SK-N-SH (cell line): ENCODE results near the gene CACNA1D. TPM values are rescaled to one million over a fixed set of nuclear protein-coding genes. Genes with fewer than 3 reads are reported as not detected.

ENCODE experiments used
- CTCF ChIA-PET: fragments of 300-600, 350-600 bp; formaldehyde crosslinking; extraction: SDS; loops from one replicate; lab custom pipeline; 2021; lab: Yijun Ruan, JAX
- POLR2A ChIA-PET: fragments of 350-600 bp; sonication (Branson Sonifier 250); formaldehyde crosslinking; extraction: SDS; loops from one replicate; lab custom pipeline; 2020; ENCODE audit warnings: antibody characterized with exemption, inconsistent platforms; lab: Yijun Ruan, JAX
- DNase-seq: peaks from one replicate; pipeline ENCODE4 v3.0.0; 2012
- H2AFZ ChIP-seq: fragments of 200-600 bp; sonication (generic); 2 replicates; pipeline ENCODE4 v1.8.1; 2016; ENCODE audit warnings: antibody characterized with exemption, mild to moderate bottlenecking, low read depth
- H3F3A ChIP-seq: fragments of 200-600 bp; sonication (generic); replicated peaks from 2 replicates; pipeline ENCODE3; 2016; ENCODE audit warnings: antibody characterized with exemption, mild to moderate bottlenecking; ENCODE audit not compliant: insufficient read depth
- H3K27ac ChIP-seq, 2 experiments: fragments of 200-500 bp in 1 of 2; fragments of 200-600 bp in 1 of 2; sonication (Bioruptor generic) in 1 of 2; sonication (generic), shearing (Covaris generic) in 1 of 2; 2 replicates each; pipeline versions ENCODE4 v1.5.1 to v1.6.1; 2014 to 2016; ENCODE audit warnings: low read depth in 2 of 2, inconsistent platforms in 1 of 2, low read length in 1 of 2, mild to moderate bottlenecking in 1 of 2, mixed read lengths in 1 of 2
- H3K27me3 ChIP-seq: fragments of 200-600 bp; sonication (generic), shearing (Covaris generic); 2 replicates; pipeline ENCODE4 v1.6.1; 2016; ENCODE audit warnings: mixed run types; ENCODE audit not compliant: insufficient read depth
- H3K36me3 ChIP-seq, 2 experiments: fragments of 200-500 bp in 1 of 2; fragments of 200-600 bp in 1 of 2; sonication (Bioruptor generic) in 1 of 2; sonication (generic) in 1 of 2; replicated peaks in 1 of 2; 2 replicates each; pipeline versions ENCODE3 to v1.5.1; 2014 to 2016; ENCODE audit warnings: low read length in 1 of 2, mild to moderate bottlenecking in 1 of 2; ENCODE audit not compliant: insufficient read depth in 2 of 2, control insufficient read depth in 1 of 2
- H3K4me1 ChIP-seq, 2 experiments: fragments of 200-500 bp in 1 of 2; fragments of 200-600 bp in 1 of 2; sonication (Bioruptor generic) in 1 of 2; sonication (generic), shearing (Covaris generic) in 1 of 2; 2 replicates each; pipeline versions ENCODE4 v1.5.1 to v1.6.1; 2014 to 2016; ENCODE audit warnings: low read depth in 1 of 2, low read length in 1 of 2, mixed run types in 1 of 2; ENCODE audit not compliant: insufficient read depth in 2 of 2, control insufficient read depth in 1 of 2
- H3K4me2 ChIP-seq: fragments of 200-600 bp; sonication (generic), shearing (Covaris generic); 2 replicates; pipeline ENCODE4 v1.6.1; 2017; ENCODE audit warnings: mixed run types
- H3K4me3 ChIP-seq, 2 experiments: fragments of 200-500 bp in 1 of 2; fragments of 200-600 bp in 1 of 2; sonication (Bioruptor generic) in 1 of 2; sonication (generic), shearing (Covaris generic) in 1 of 2; 2 replicates each; pipeline versions ENCODE4 v1.5.1 to v1.8.1; 2014 to 2016; ENCODE audit warnings: low read depth in 2 of 2, inconsistent platforms in 1 of 2, low read length in 1 of 2, mild to moderate bottlenecking in 1 of 2, mixed read lengths in 1 of 2, moderate library complexity in 1 of 2
- H3K79me2 ChIP-seq: fragments of 200-600 bp; sonication (generic); 2 replicates; pipeline ENCODE4 v1.8.1; 2017; ENCODE audit warnings: mild to moderate bottlenecking; ENCODE audit not compliant: insufficient read depth
- H3K9ac ChIP-seq: fragments of 200-600 bp; sonication (generic); 2 replicates; pipeline ENCODE4 v1.6.1; 2017; ENCODE audit warnings: mixed run types
- H3K9me2 ChIP-seq: fragments of 200-600 bp; sonication (generic); 2 replicates; pipeline ENCODE4 v1.6.1; 2017; ENCODE audit warnings: mixed run types
- H3K9me3 ChIP-seq: fragments of 200-600 bp; sonication (generic); 2 replicates; pipeline ENCODE4 v1.6.1; 2017; ENCODE audit warnings: mixed run types, mild to moderate bottlenecking, moderate library complexity
- H4K20me1 ChIP-seq: fragments of 200-600 bp; sonication (generic); 2 replicates; pipeline ENCODE4 v1.6.1; 2017; ENCODE audit warnings: mild to moderate bottlenecking, mixed run types; ENCODE audit not compliant: insufficient read depth
- CHD2 ChIP-seq: fragments of 150-350 bp; IDR thresholded peaks from 2 replicates; pipeline ENCODE4 v1.6.1; 2018; ENCODE audit warnings: low read length; ENCODE audit not compliant: partially characterized antibody
- ELF1 ChIP-seq: IDR thresholded peaks from 2 replicates; pipeline ENCODE4 v1.4.0; 2012
- FOXJ3 ChIP-seq: sonication (generic); formaldehyde crosslinking; IDR thresholded peaks from 2 replicates; pipeline ENCODE4 v1.5.1; 2020; ENCODE audit warnings: mild to moderate bottlenecking, missing genetic modification reagents
- FOXM1 ChIP-seq: IDR thresholded peaks from 2 replicates; pipeline ENCODE4 v1.4.0; 2012; ENCODE audit warnings: low read depth, mild to moderate bottlenecking
- GATA2 ChIP-seq: sonication (generic); formaldehyde crosslinking; IDR thresholded peaks from 2 replicates; pipeline ENCODE4 v1.5.0; 2020; ENCODE audit warnings: mild to moderate bottlenecking, missing genetic modification reagents
- JUND ChIP-seq: IDR thresholded peaks from 2 replicates; pipeline ENCODE4 v1.4.0; 2012
- RAD21 ChIP-seq: IDR thresholded peaks from 2 replicates; pipeline ENCODE4 v1.6.1; 2012; ENCODE audit warnings: mild to moderate bottlenecking, low read length
- RFX5 ChIP-seq: IDR thresholded peaks from 2 replicates; pipeline ENCODE4 v1.6.1; 2012; ENCODE audit warnings: mild to moderate bottlenecking, improper control_type of control experiment, low read length
- TCF12 ChIP-seq: IDR thresholded peaks from 2 replicates; pipeline ENCODE4 v1.4.0; 2012
- TEAD4 ChIP-seq: IDR thresholded peaks from 2 replicates; pipeline ENCODE4 v1.4.0; 2012; ENCODE audit warnings: mild to moderate bottlenecking, borderline replicate concordance; ENCODE audit not compliant: insufficient read depth
- USF1 ChIP-seq: IDR thresholded peaks from 2 replicates; pipeline ENCODE4 v1.4.0; 2012; ENCODE audit warnings: low read depth, borderline replicate concordance
- WGBS: methylation state at CpG from one replicate; pipeline ENCODE4 v1.1.6; 2017; ENCODE audit warnings: low lambda C conversion rate; 5-methylcytosine and 5-hydroxymethylcytosine counted together
- polyA plus RNA-seq, 3 experiments: library from polyadenylated mRNA; depleted of rRNA; stranded (reverse); fragments of >200 nt; gene quantifications; 2 replicates each; pipeline ENCODE4 v1.2.3, GENCODE V29; 2012
- TF ChIP-seq, protein P1 (sequence below): IDR thresholded peaks from 2 replicates; pipeline ENCODE4 v1.6.1; 2012; ENCODE audit warnings: mild to moderate bottlenecking, low read depth, low read length, moderate library complexity

Gene CACNA1D
- polyA plus RNA-seq, 1 of the 3 experiments (the other 2 are of a cell fraction) = 0.12 TPM

- WGBS = 77% methylated on average over 12 of the region's 14 CpGs
These were observed 209.4 kb downstream of the CACNA1D start for GRCh38 chr3:53703630-53704362.

DNA sequence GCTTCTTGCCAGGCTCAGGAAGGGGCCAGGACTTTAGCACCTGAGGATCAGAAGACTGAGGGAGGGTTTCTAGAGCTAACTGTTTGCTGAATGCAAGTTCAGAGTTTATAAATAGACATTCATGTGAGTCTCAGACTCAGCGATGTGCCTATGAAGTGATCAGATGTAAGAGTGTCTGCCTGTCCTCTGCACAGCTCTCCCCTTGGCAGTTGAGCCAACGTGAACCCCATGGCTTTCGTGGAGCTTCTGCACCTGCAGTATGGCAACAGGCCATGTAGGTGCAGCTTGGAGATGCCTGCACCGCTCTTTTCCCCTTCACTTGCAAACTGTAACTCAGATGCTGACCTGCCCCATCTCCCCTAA lies 209.9 kb downstream of the CACNA1D start:
- no peak overlapping the region for H3K4me3 ChIP-seq
- DNase-seq = no peak
- no peak overlapping the region for H3K27ac ChIP-seq
- TF ChIP-seq USF1 = no peak
- no peak for TF ChIP-seq GATA2
- TF ChIP-seq ELF1 = no peak
- no peak for TF ChIP-seq RAD21
- TF ChIP-seq, all 33 proteins: peak for 0
- WGBS = 82% methylated on average over 2 of the region's 4 CpGs
- peaks cover 0 to 32% of the 10 kb centered on the region in 2 experiments; a peak in 1 of 4 replicates for H3K4me1 ChIP-seq
- H3K27me3 ChIP-seq = no peaks in the 10 kb centered on the region; the same call in none of the 2 replicates
- no peaks in the 10 kb centered on the region for H3F3A ChIP-seq
- CTCF ChIA-PET = interaction anchor here (0.7 to 9.0 kb wide), 4 partner anchors 13 to 330 kb away, joined by 3 to 149 read pairs (median 4); no protein-coding TSS in a partner anchor
- H3K79me2 ChIP-seq = no peaks in the 10 kb centered on the region
- H3K9ac ChIP-seq = no peak overlapping the region
- H3K4me2 ChIP-seq = no peak overlapping the region
- no peaks in the 10 kb centered on the region for H3K9me3 ChIP-seq
- no peaks in the 10 kb centered on the region for H3K9me2 ChIP-seq
- no peaks in the 10 kb centered on the region for H3K36me3 ChIP-seq
- no peak overlapping the region for H2AFZ ChIP-seq
- POLR2A ChIA-PET = interaction anchor here (1.0 kb wide), 1 partner anchor 17 kb away, joined by 3 read pairs; no protein-coding TSS in a partner anchor
- H4K20me1 ChIP-seq = no peaks in the 10 kb centered on the region

More at GRCh38 chr3:53703630-53704362, 209.4 kb downstream of the CACNA1D start:
- no peak overlapping the region for H3K9ac ChIP-seq
- no peaks in the 10 kb centered on the region for H4K20me1 ChIP-seq
- H3K27ac ChIP-seq = no peak overlapping the region
- no peak for DNase-seq
- no peaks in the 10 kb centered on the region for H3K36me3 ChIP-seq
- H3K27me3 ChIP-seq = no peaks in the 10 kb centered on the region; the same call in 1 of the 2 replicates
- POLR2A ChIA-PET = no interaction called here
- no peaks in the 10 kb centered on the region for H3F3A ChIP-seq
- H3K4me2 ChIP-seq = no peak overlapping the region
- no peaks in the 10 kb centered on the region for H3K79me2 ChIP-seq
- H3K4me3 ChIP-seq = no peak overlapping the region
- H3K9me3 ChIP-seq = no peaks in the 10 kb centered on the region
- no peaks in the 10 kb centered on the region for H3K9me2 ChIP-seq
- no peak overlapping the region for H2AFZ ChIP-seq
- CTCF ChIA-PET = interaction anchor here (0.7 to 9.0 kb wide), 4 partner anchors 12 to 329 kb away, joined by 3 to 149 read pairs (median 4); no protein-coding TSS in a partner anchor
- H3K4me1 ChIP-seq = peaks cover 0 to 27% of the 10 kb centered on the region in 2 experiments; a peak in 1 of 4 replicates
- TF ChIP-seq JUND (no peak), GATA2 (no peak), TCF12 (no peak), RAD21 (peak; percentile 23; the same call in 1 of the 2 replicates), RFX5 (no peak)

DNA sequence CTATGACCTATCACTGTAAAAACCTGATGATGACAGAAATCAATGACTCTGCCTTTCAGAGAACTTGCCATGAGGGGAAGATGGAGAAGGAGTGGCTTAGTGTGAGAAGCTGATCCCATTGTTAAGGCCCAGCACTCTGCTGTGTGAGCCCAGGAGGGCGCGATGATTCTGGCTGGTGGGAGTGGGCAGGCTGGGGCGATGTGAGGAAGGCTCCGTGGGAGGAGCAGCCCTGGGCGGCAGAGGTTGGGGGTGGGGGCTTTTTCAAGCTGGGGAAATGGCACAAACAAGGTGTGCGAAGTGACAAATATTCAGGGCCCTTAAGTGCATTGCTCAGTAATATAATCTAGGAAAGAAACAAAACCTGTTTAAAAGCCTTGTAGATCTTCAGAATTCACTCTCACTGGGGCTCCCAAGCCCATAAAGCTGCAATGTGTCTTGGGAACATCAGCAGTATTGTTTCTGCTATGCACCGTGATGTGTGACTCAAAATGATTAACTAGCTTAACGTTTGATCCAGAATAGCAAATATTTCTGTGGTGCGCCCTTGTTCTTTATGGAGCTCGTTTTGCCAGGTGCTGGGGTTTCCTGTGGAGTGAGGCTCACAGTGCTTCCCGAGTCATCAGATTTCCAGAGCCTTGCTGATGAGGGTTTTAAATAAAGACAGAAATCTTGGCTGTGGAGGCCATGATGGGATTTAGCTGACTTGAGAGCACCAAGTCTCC lies 210.8 kb downstream of the CACNA1D start:
- TF ChIP-seq CHD2 (no peak), TCF12 (no peak), GATA2 (no peak), FOXM1 (no peak), FOXJ3 (CRISPR knock-in tag) (no peak), TEAD4 (no peak)
- TF ChIP-seq, protein P1, sequence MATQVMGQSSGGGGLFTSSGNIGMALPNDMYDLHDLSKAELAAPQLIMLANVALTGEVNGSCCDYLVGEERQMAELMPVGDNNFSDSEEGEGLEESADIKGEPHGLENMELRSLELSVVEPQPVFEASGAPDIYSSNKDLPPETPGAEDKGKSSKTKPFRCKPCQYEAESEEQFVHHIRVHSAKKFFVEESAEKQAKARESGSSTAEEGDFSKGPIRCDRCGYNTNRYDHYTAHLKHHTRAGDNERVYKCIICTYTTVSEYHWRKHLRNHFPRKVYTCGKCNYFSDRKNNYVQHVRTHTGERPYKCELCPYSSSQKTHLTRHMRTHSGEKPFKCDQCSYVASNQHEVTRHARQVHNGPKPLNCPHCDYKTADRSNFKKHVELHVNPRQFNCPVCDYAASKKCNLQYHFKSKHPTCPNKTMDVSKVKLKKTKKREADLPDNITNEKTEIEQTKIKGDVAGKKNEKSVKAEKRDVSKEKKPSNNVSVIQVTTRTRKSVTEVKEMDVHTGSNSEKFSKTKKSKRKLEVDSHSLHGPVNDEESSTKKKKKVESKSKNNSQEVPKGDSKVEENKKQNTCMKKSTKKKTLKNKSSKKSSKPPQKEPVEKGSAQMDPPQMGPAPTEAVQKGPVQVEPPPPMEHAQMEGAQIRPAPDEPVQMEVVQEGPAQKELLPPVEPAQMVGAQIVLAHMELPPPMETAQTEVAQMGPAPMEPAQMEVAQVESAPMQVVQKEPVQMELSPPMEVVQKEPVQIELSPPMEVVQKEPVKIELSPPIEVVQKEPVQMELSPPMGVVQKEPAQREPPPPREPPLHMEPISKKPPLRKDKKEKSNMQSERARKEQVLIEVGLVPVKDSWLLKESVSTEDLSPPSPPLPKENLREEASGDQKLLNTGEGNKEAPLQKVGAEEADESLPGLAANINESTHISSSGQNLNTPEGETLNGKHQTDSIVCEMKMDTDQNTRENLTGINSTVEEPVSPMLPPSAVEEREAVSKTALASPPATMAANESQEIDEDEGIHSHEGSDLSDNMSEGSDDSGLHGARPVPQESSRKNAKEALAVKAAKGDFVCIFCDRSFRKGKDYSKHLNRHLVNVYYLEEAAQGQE = no peak
- Histone ChIP-seq H3K27me3 (no peaks in the 10 kb centered on the region; the same call in none of the 2 replicates), H3K79me2 (no peaks in the 10 kb centered on the region), H3K9me3 (no peaks in the 10 kb centered on the region), H2AFZ (no peak overlapping the region), H3K27ac (no peak overlapping the region), H3K9me2 (no peaks in the 10 kb centered on the region), H3K4me3 (no peak overlapping the region), H3K9ac (no peak overlapping the region), H3K4me2 (no peak overlapping the region), H4K20me1 (no peaks in the 10 kb centered on the region), H3F3A (no peaks in the 10 kb centered on the region), H3K4me1 (peaks cover 0 to 39% of the 10 kb centered on the region in 2 experiments; a peak in 1 of 4 replicates), H3K36me3 (no peaks in the 10 kb centered on the region)
- WGBS = 73% methylated on average over 11 of the region's 11 CpGs
- no peak for DNase-seq
- ChIA-PET CTCF (interaction anchor here (0.8 to 9.0 kb wide), 4 partner anchors 13 to 331 kb away, joined by 3 to 149 read pairs (median 11); no protein-coding TSS in a partner anchor), POLR2A (interaction anchor here (1.0 kb wide), 1 partner anchor 18 kb away, joined by 3 read pairs; no protein-coding TSS in a partner anchor)
